Kidney (tissue), 14 donors: Measurements from ENCODE around the gene KCNH8. TPM values are rescaled to one million over a fixed set of nuclear protein-coding genes. Genes with fewer than 3 reads are reported as not detected.

Experiments
- DNase-seq, 5 donors: peaks; one replicate each; pipeline ENCODE4 v3.0.0-alpha.2; 2013 to 2020
- FAIRE-seq: peaks from 2 replicates; lab custom pipeline; 2012; peaks lifted over from hg19 to GRCh38; lab: Jason Lieb, UNC
- H3K27ac ChIP-seq, 2 donors: one replicate each; pipeline ENCODE4 v1.7.0; 2013; ENCODE audit warnings: low read depth in 2 of 2, low read length in 2 of 2, inconsistent platforms in 1 of 2
- H3K27me3 ChIP-seq: one replicate; pipeline ENCODE4 v1.7.1; 2013; ENCODE audit warnings: low read length, inconsistent platforms; ENCODE audit not compliant: control insufficient read depth, insufficient read depth
- H3K36me3 ChIP-seq, 3 donors: one replicate each; pipeline versions ENCODE4 v1.7.0 to v1.7.1; 2013; ENCODE audit warnings: low read length in 3 of 3, control low read depth in 1 of 3, inconsistent platforms in 1 of 3; ENCODE audit not compliant: insufficient read depth in 3 of 3, control insufficient read depth in 2 of 3
- H3K4me1 ChIP-seq, 3 donors: one replicate each; pipeline versions ENCODE4 v1.7.0 to v1.7.1; 2013; ENCODE audit warnings: low read length in 3 of 3, inconsistent platforms in 1 of 3, low read depth in 1 of 3; ENCODE audit not compliant: control insufficient read depth in 2 of 3, insufficient read depth in 2 of 3
- H3K4me3 ChIP-seq, 3 donors: one replicate each; pipeline versions ENCODE4 v1.7.0 to v1.8.1; 2013; ENCODE audit warnings: low read length in 3 of 3, control low read depth in 1 of 3, inconsistent platforms in 1 of 3
- H3K9ac ChIP-seq, 3 donors: one replicate each; pipeline versions ENCODE4 v1.7.0 to v1.7.1; 2013; ENCODE audit warnings: low read length in 3 of 3, control low read depth in 1 of 3, inconsistent platforms in 1 of 3
- H3K9me3 ChIP-seq, 3 donors: one replicate each; pipeline versions ENCODE4 v1.7.0 to v1.7.1; 2013; ENCODE audit warnings: low read length in 3 of 3, control low read depth in 1 of 3, inconsistent platforms in 1 of 3; ENCODE audit not compliant: control insufficient read depth in 2 of 3, insufficient read depth in 1 of 3
- intact Hi-C: fragments of 100-400 bp; cut with DNase I; formaldehyde crosslinking; loops from one replicate; pipeline ENCODE4 v1.11.1; 2022
- polyA plus RNA-seq: library from polyadenylated mRNA; stranded (reverse); fragments of 350-450 nt; fragmentation: Illumina TruSeq; extraction: RNeasy Lipid Tissue Mini Kit (QIAGEN cat#74804); gene quantifications from one replicate; pipeline ENCODE4 v1.2.3, GENCODE V29; 2014; ENCODE audit warnings: low read depth, low replicate concordance; ENCODE audit not compliant: insufficient read depth
- total RNA-seq: library from RNA; stranded (reverse); fragmentation: NEBNext Ultra II Directional; extraction: Animal tissue kit (Norgen Biotek cat#: 25700); gene quantifications from one replicate; pipeline ENCODE4 v1.2.1, GENCODE V29; 2021
- TF ChIP-seq, protein P1 (sequence below): IDR thresholded peaks from 3 replicates; pipeline ENCODE4 v1.5.1; 2012; ENCODE audit warnings: mild to moderate bottlenecking, moderate library complexity, borderline replicate concordance; ENCODE audit not compliant: insufficient read depth; ENCODE audit errors: extremely low read depth
- donor health status: control.
- donor health status: control.
- donor health status: control.
- donor health status: control.
- donor health status: control.
- donor health status: DM: yes; HTN: yes; CAD: no.
- donor health status: Normal renal cell carcinoma (clear cell type).

Gene KCNH8
- total and polyA plus RNA-seq, 2 donors from 2014 or later, result 1.0 TPM; not detected in 1

DNA sequence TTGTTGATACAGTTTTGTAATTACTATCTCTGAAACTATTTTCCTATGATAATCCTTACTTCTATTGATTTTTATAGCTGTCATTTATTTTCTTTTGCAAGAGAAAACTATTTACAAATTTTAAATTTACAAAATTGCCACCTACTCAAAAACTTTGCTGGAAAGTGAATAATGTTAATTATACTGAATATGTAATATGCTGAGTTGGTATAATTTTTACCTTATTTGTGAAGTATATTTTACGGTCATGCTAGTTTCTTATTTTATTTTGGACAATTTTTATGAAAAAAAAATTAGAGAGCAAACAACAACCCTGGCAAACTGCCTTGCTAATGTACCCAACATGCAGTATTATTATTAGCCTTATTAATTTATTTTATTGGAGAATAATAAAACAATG, 2.9 kb downstream of the KCNH8 start:
- H3K9ac ChIP-seq, result no peak overlapping the region
- peaks cover 2% of the 10 kb centered on the region for H3K27me3 ChIP-seq
- no peaks in the 10 kb centered on the region for H3K36me3 ChIP-seq
- no peak overlapping the region for H3K27ac ChIP-seq
- DNase-seq, result no peak
- H3K9me3 ChIP-seq, result no peaks in the 10 kb centered on the region
- TF ChIP-seq, protein P1, sequence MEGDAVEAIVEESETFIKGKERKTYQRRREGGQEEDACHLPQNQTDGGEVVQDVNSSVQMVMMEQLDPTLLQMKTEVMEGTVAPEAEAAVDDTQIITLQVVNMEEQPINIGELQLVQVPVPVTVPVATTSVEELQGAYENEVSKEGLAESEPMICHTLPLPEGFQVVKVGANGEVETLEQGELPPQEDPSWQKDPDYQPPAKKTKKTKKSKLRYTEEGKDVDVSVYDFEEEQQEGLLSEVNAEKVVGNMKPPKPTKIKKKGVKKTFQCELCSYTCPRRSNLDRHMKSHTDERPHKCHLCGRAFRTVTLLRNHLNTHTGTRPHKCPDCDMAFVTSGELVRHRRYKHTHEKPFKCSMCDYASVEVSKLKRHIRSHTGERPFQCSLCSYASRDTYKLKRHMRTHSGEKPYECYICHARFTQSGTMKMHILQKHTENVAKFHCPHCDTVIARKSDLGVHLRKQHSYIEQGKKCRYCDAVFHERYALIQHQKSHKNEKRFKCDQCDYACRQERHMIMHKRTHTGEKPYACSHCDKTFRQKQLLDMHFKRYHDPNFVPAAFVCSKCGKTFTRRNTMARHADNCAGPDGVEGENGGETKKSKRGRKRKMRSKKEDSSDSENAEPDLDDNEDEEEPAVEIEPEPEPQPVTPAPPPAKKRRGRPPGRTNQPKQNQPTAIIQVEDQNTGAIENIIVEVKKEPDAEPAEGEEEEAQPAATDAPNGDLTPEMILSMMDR, result no peak
- H3K4me1 ChIP-seq, result no peaks in the 10 kb centered on the region
- intact Hi-C loops, result no loop called here
- no peak overlapping the region for H3K4me3 ChIP-seq
- no peak for FAIRE-seq

DNA sequence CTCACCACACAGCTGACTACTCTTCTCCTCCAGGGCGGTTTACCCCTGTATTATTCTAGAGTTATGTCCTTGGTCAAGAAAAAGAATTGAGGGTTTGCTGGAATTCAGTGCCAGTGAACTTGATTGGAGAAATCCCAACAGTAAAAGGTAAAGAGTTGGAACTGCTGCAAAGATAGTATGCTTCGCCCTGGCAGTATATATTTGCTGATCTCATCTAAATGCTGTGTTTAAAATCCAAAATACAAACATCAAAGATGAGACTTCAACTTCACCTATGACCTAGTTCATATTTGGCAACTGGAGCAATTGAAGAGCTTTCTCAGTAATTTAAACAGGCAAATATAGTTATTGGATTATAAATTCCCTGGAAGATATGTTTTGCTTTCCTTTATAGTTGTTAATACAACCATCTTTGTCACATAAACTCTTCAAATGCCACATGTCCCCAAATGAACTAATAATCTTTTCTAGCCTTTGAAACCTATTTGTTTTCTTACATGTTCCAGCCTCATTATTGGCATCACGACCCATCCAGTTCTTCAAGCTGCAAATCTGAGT, 6.5 kb downstream of the KCNH8 start:
- H3K27ac ChIP-seq, result no peak overlapping the region
- intact Hi-C loops, result no loop called here
- H3K4me3 ChIP-seq, result no peak overlapping the region
- FAIRE-seq (no peak), DNase-seq (no peak)
- TF ChIP-seq, protein P1, result no peak
- no peaks in the 10 kb centered on the region for H3K4me1 ChIP-seq
- H3K9ac ChIP-seq, result no peak overlapping the region
- no peaks in the 10 kb centered on the region for H3K9me3 ChIP-seq
- no peaks in the 10 kb centered on the region for H3K36me3 ChIP-seq
- H3K27me3 ChIP-seq, result no peaks in the 10 kb centered on the region

DNA sequence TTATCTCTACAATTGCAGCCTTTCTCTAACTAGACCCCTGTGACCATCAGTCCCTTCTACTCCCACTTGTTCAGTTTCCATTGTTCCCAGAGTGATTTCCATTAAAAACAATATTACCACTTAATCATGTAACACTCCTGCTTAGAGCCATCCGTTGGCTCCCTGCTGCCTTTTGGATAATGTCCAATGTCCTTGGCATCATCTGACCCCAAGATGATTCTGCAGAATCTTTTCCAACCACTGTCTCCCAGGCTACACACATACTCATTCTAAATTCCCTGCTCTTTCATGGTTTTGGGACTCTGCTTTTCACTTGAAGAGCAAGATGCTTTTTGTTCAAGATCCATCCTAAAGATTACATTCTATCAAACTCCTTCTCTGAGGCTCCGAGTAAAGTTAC, 7.1 kb downstream of the KCNH8 start:
- H3K9me3 ChIP-seq, result no peaks in the 10 kb centered on the region
- TF ChIP-seq, protein P1, result no peak
- H3K27me3 ChIP-seq, result no peaks in the 10 kb centered on the region
- FAIRE-seq, result no peak
- H3K4me1 ChIP-seq, result no peaks in the 10 kb centered on the region
- H3K27ac ChIP-seq, result no peak overlapping the region
- H3K36me3 ChIP-seq, result no peaks in the 10 kb centered on the region
- H3K4me3 ChIP-seq, result no peak overlapping the region
- intact Hi-C loops, result no loop called here
- no peak overlapping the region for H3K9ac ChIP-seq
- DNase-seq, result no peak

DNA sequence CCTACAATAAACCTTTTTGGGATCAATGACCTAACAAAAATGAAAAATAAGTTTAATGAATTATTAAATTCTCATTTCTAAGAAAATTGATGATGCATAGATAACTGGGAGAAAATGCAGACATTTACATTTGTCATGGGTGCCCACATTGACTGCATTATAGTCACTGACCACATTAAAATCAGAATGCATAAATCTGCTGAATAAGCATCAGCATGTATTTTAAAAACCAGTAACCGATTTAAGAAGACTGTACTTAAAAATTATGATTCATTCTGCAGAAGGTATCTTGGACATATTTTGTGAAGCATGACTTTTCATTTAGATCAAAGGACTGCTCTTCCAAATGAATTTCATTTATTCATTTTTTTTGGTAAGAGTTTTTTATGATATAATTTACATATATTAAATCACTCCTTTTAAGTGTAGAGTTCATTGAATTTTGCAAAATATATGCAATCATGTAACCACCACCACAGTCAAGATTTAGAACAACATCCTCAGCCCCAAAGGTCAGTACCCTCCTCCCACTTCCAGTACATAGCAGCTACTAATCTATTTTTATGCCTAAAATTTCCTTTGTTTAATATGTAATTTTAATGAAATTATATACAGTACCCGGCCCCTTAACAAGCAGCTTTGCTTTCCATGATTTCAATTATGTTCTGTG, 11.8 kb downstream of the KCNH8 start:
- Histone ChIP-seq H3K4me1 (no peaks in the 10 kb centered on the region), H3K36me3 (no peaks in the 10 kb centered on the region), H3K27me3 (no peaks in the 10 kb centered on the region), H3K9ac (no peak overlapping the region), H3K9me3 (no peaks in the 10 kb centered on the region), H3K4me3 (no peak overlapping the region), H3K27ac (no peak overlapping the region)
- intact Hi-C loops, result no loop called here
- FAIRE-seq (no peak), DNase-seq (no peak)
- TF ChIP-seq, protein P1, result no peak
